MCF 10A (cell line): ENCODE measurements around the gene LBP. TPM values are rescaled to one million over a fixed set of nuclear protein-coding genes. Genes with fewer than 3 reads are reported as not detected.

Source experiments
- BruUV-seq: library from RNA; stranded (reverse); fragments of 400-500 nt; replicated peaks from 2 replicates; lab custom pipeline; 2021; lab: Mats Ljungman, UMichigan
- CTCF ChIA-PET: fragments of 300-600 bp; sonication (Branson Sonifier 250); formaldehyde crosslinking; extraction: SDS; loops from one replicate; lab custom pipeline; 2021; ENCODE audit warnings: antibody characterized with exemption, inconsistent platforms; lab: Yijun Ruan, JAX
- POLR2A ChIA-PET: fragments of 300-600, 350-650 bp; sonication (Branson Sonifier 250); formaldehyde crosslinking; extraction: SDS; loops from one replicate; lab custom pipeline; 2020; ENCODE audit warnings: antibody characterized with exemption, inconsistent platforms; lab: Yijun Ruan, JAX
- DNase-seq: peaks from one replicate; pipeline ENCODE4 v3.0.0-alpha.2; 2018; ENCODE audit not compliant: unreplicated experiment
- H3K27ac Mint-ChIP-seq: one replicate; pipeline ENCODE4 v1.8.0; 2022; ENCODE audit warnings: mild to moderate bottlenecking, low read depth, mixed read lengths; ENCODE audit not compliant: unreplicated experiment
- H3K27me3 Mint-ChIP-seq: one replicate; pipeline ENCODE4 v1.8.0; 2022; ENCODE audit warnings: mixed read lengths; ENCODE audit not compliant: insufficient read depth, unreplicated experiment
- H3K36me3 Mint-ChIP-seq: one replicate; pipeline ENCODE4 v1.8.0; 2022; ENCODE audit warnings: mild to moderate bottlenecking, moderate library complexity, mixed read lengths; ENCODE audit not compliant: insufficient read depth, unreplicated experiment
- H3K4me1 Mint-ChIP-seq: one replicate; pipeline ENCODE4 v1.8.0; 2022; ENCODE audit warnings: mixed read lengths; ENCODE audit not compliant: insufficient read depth, unreplicated experiment
- H3K4me3 Mint-ChIP-seq: one replicate; pipeline ENCODE4 v1.8.0; 2022; ENCODE audit warnings: mild to moderate bottlenecking, moderate library complexity, mixed read lengths; ENCODE audit not compliant: unreplicated experiment
- H3K9me3 Mint-ChIP-seq: one replicate; pipeline ENCODE4 v1.8.0; 2022; ENCODE audit warnings: mixed read lengths; ENCODE audit not compliant: unreplicated experiment
- CTCF ChIP-seq: fragments of 200-600 bp; IDR thresholded peaks from one replicate; pipeline ENCODE4 v1.8.0; 2022; ENCODE audit warnings: antibody characterized with exemption, mild to moderate bottlenecking; ENCODE audit not compliant: unreplicated experiment
- intact Hi-C: fragments of 100-400 bp; cut with micrococcal nuclease; formaldehyde crosslinking; loops from 2 replicates; pipeline ENCODE4 v1.14.1; 2022
- total RNA-seq: library from RNA; stranded (reverse); gene quantifications from 2 replicates; pipeline ENCODE4 v1.2.3, GENCODE V29; 2022

LBP gene
- total RNA-seq, 1 experiment from 2014 or later: not detected

- H3K4me1 Mint-ChIP-seq: no peaks in the 10 kb centered on the region
- no peak for TF ChIP-seq CTCF
- H3K27ac Mint-ChIP-seq: no peak within 1 kb of the TSS
- intact Hi-C loops: loop anchor here (2.0 kb wide), 1 partner anchor 231 kb away; no protein-coding TSS in a partner anchor
- no peak for DNase-seq
- H3K36me3 Mint-ChIP-seq: no peaks in the 10 kb centered on the region
- no peaks in the 10 kb centered on the region for H3K9me3 Mint-ChIP-seq
- H3K27me3 Mint-ChIP-seq: peaks cover 37% of the 10 kb centered on the region
- BruUV-seq: no TSS peak
- ChIA-PET CTCF (interaction anchor here (1.0 to 1.1 kb wide), 2 partner anchors 18 to 523 kb away, joined by 3 read pairs; no protein-coding TSS in a partner anchor), POLR2A (interaction anchor here (1.1 kb wide), 1 partner anchor 215 kb away, joined by 3 read pairs; no protein-coding TSS in a partner anchor)
- no peak within 1 kb of the TSS for H3K4me3 Mint-ChIP-seq
These were observed 42.3 kb upstream of the LBP start, which contains the start of gene BPI for GRCh38 chr20:38303908-38304379. BPI (plus strand) TSS chr20:38304156; CDS start chr20:38304224, 68 bp downstream.

- no peak overlapping the region for H3K27ac Mint-ChIP-seq
- no peak overlapping the region for H3K4me3 Mint-ChIP-seq
- intact Hi-C loops: loop anchor here (1.0 to 5.0 kb wide), 3 partner anchors 76 to 232 kb away; no protein-coding TSS in a partner anchor
- no peaks in the 10 kb centered on the region for H3K9me3 Mint-ChIP-seq
- no TSS peak for BruUV-seq
- ChIA-PET POLR2A (interaction anchor here (0.6 to 0.7 kb wide), 2 partner anchors 73 to 1095 kb away, joined by 3 to 4 read pairs; no protein-coding TSS in a partner anchor), CTCF (interaction anchor here (0.6 to 2.6 kb wide), 12 partner anchors 15 to 690 kb away, joined by 3 to 8 read pairs (median 4); no protein-coding TSS in a partner anchor)
- no peaks in the 10 kb centered on the region for H3K4me1 Mint-ChIP-seq
- DNase-seq: peak; percentile 63
- no peaks in the 10 kb centered on the region for H3K36me3 Mint-ChIP-seq
- TF ChIP-seq CTCF: peak; percentile 55
- H3K27me3 Mint-ChIP-seq: peaks cover 37% of the 10 kb centered on the region
These were observed 41.3 kb upstream of the LBP start for GRCh38 chr20:38304845-38305447.

GRCh38 chr20:38305541-38305940 is 40.7 kb upstream of the LBP start:
- TF ChIP-seq CTCF: no peak
- no peak overlapping the region for H3K4me3 Mint-ChIP-seq
- POLR2A ChIA-PET: interaction anchor here (0.6 kb wide), 1 partner anchor 1095 kb away, joined by 3 read pairs; no protein-coding TSS in a partner anchor
- H3K36me3 Mint-ChIP-seq: no peaks in the 10 kb centered on the region
- no peaks in the 10 kb centered on the region for H3K9me3 Mint-ChIP-seq
- no peaks in the 10 kb centered on the region for H3K4me1 Mint-ChIP-seq
- intact Hi-C loops: loop anchor here (1.0 to 5.0 kb wide), 3 partner anchors 76 to 233 kb away; no protein-coding TSS in a partner anchor
- CTCF ChIA-PET: interaction anchor here (0.6 to 2.6 kb wide), 11 partner anchors 14 to 691 kb away, joined by 3 to 8 read pairs (median 4); no protein-coding TSS in a partner anchor
- H3K27me3 Mint-ChIP-seq: peaks cover 34% of the 10 kb centered on the region
- DNase-seq: no peak
- BruUV-seq: no TSS peak
- no peak overlapping the region for H3K27ac Mint-ChIP-seq

- Mint-ChIP-seq H3K9me3 (no peaks in the 10 kb centered on the region), H3K4me3 (no peak overlapping the region), H3K27me3 (peaks cover 34% of the 10 kb centered on the region), H3K4me1 (no peaks in the 10 kb centered on the region), H3K27ac (no peak overlapping the region), H3K36me3 (no peaks in the 10 kb centered on the region)
- intact Hi-C loops: loop anchor here (5.0 kb wide), 1 partner anchor 134 kb away; no protein-coding TSS in a partner anchor
- no peak for DNase-seq
- TF ChIP-seq CTCF: no peak
- no TSS peak for BruUV-seq
- ChIA-PET POLR2A (no interaction called here), CTCF (interaction anchor here (0.6 to 2.6 kb wide), 3 partner anchors 12 to 94 kb away, joined by 3 to 7 read pairs (median 3); no protein-coding TSS in a partner anchor)
These were observed 39.9 kb upstream of the LBP start for GRCh38 chr20:38306379-38306778.
